Measurements from ENCODE around the gene ATP9A.

- no peak for TF ChIP-seq ATF3 (IDR thresholded peaks at IDR 0.05)
- no peak for TF ChIP-seq CTCF (IDR thresholded peaks at IDR 0.05; ENCODE audit: low read depth, low read length, missing input control)
- TF ChIP-seq JUND (IDR thresholded peaks at IDR 0.05) = no peak
- TF ChIP-seq SP1 (IDR thresholded peaks at IDR 0.05) = no peak
- TF ChIP-seq RAD21 (IDR thresholded peaks at IDR 0.05) = no peak
- no peak for TF ChIP-seq REST (IDR thresholded peaks at IDR 0.05)
- TF ChIP-seq GABPA (IDR thresholded peaks at IDR 0.05 in 1 of 2, conservative IDR thresholded peaks at IDR 0.05 in 1 of 2) = no peak
- no peak for TF ChIP-seq EGR1 (IDR thresholded peaks at IDR 0.05; ENCODE audit: low read depth in 2 of 2)
- no peak for TF ChIP-seq RXRA (IDR thresholded peaks at IDR 0.05)
- TF ChIP-seq ZBTB33 (IDR thresholded peaks at IDR 0.05) = no peak
- TF ChIP-seq YY1 (IDR thresholded peaks at IDR 0.05) = no peak
- TF ChIP-seq FOXA1 (IDR thresholded peaks at IDR 0.05) = no peak
- TF ChIP-seq MAX (IDR thresholded peaks at IDR 0.05) = no peak
These were observed 174.6 kb downstream of the ATP9A start for GRCh38 chr20:51593584-51593983.

All from liver (tissue), 3 donors.